Omental fat pad (tissue), 4 donors: ENCODE results near the gene ATF7IP. TPM values are rescaled to one million over a fixed set of nuclear protein-coding genes. Genes with fewer than 3 reads are reported as not detected.

Source experiments
- ATAC-seq: fragments of 150-250 bp; one replicate; pipeline ENCODE4 v1.9.1; 2016; ENCODE audit warnings: mild to moderate bottlenecking, moderate library complexity; ENCODE audit not compliant: low FRiP score
- DNase-seq: peaks from one replicate; pipeline ENCODE4 v3.0.0-alpha.2; 2019; ENCODE audit warnings: low spot score
- total RNA-seq, 4 donors: library from RNA; depleted of rRNA; stranded (reverse); fragments of >200 nt; gene quantifications; one replicate each; pipeline ENCODE4 v1.1.0, GENCODE V29; 2016
- TF ChIP-seq, protein P1 (sequence below), 3 donors: fragments of 450-650 bp; IDR thresholded peaks; one replicate each; pipeline ENCODE4 v1.5.1; 2016 to 2017; ENCODE audit warnings: antibody characterized with exemption in 3 of 3, mild to moderate bottlenecking in 3 of 3, moderate library complexity in 2 of 3

ATF7IP gene
- total RNA-seq, 4 donors from 2014 or later, result 23.9 to 70.0 (median 34.2) TPM

DNA sequence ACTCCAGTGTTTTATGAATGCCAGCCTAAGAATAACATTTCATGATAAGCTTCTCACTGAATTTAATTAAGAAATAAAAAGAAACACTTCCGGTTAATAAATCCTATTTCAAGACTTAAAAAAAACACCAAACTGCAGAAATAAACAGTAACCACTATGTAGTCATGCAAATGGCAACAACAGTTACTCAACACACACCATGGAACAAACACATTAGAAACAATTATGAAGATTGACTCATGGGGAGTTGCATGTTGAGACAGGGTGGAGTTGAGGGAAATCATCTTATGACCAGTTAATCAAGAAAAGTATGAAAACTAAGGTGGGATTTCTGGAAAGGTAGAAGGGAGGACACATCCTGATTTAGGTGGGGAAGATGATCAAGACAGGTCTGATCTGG is 149.5 kb downstream of the ATF7IP start:
- DNase-seq (no peak), ATAC-seq (no peak)
- TF ChIP-seq, protein P1, sequence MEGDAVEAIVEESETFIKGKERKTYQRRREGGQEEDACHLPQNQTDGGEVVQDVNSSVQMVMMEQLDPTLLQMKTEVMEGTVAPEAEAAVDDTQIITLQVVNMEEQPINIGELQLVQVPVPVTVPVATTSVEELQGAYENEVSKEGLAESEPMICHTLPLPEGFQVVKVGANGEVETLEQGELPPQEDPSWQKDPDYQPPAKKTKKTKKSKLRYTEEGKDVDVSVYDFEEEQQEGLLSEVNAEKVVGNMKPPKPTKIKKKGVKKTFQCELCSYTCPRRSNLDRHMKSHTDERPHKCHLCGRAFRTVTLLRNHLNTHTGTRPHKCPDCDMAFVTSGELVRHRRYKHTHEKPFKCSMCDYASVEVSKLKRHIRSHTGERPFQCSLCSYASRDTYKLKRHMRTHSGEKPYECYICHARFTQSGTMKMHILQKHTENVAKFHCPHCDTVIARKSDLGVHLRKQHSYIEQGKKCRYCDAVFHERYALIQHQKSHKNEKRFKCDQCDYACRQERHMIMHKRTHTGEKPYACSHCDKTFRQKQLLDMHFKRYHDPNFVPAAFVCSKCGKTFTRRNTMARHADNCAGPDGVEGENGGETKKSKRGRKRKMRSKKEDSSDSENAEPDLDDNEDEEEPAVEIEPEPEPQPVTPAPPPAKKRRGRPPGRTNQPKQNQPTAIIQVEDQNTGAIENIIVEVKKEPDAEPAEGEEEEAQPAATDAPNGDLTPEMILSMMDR (IDR thresholded peaks at IDR 0.05), result no peak

GRCh38 chr12:14521822-14522221 is 156.3 kb downstream of the ATF7IP start:
- no peak for ATAC-seq
- DNase-seq, result no peak
- TF ChIP-seq, protein P1 (IDR thresholded peaks at IDR 0.05), result no peak

DNA sequence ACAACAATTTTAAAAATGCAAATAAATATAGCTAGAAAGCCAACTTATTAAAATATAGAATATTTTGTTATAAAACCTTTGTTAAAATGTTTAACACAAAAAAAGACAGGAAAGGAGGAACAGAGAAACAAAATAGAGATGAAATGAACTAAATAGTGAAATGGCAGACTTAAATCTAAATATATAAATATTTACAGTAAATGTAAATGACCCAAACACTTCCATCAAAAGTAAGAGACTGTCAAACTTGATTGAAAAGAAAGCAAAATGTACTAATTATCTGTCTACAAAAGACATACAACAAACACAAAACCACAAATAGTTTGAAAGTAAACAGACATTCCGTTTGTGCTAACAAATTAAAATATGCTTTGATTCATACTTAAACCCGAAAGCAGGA is 160.5 kb downstream of the ATF7IP start:
- ATAC-seq (no peak), DNase-seq (no peak)
- TF ChIP-seq, protein P1 (IDR thresholded peaks at IDR 0.05), result no peak

DNA sequence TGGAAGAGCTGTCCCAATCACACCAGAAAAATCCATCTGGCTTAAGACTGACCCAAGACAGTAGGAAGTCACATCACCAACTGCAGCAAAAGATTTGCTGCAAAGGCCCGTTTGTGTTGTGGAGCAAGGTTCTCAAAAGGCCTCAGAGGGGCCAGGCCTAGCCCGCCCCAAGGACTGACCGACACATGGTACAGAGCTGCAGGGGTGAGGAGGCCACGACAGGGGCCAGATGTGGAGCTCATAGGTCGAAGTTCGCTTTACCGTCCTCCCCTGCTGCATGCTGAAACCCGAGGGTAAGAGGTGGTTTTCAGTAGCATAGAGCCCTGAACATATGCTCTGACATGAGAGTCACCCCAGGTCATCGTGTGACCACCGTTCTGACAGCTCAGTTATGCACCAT is 166.7 kb downstream of the ATF7IP start:
- ATAC-seq (no peak), DNase-seq (no peak)
- TF ChIP-seq, protein P1 (IDR thresholded peaks at IDR 0.05), result no peak

DNA sequence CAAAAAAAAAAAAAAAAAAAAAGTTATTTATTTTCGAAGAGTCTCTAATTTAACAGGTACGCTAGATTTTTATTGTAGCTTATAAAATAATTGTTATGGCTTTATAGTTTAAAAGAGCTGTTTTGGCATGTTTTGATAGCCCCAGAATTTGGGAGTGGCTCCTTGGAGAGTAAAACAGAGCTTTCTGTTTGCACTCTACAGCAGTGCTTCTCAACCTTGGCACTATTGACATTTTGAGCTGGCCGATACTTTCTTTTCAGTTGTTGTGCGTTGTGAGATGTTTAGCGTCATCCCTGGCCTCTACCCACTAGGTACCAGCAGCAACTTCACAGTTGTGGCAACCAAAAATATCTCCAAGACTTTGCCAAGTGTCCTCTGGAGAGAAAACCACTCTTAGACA is 171.6 kb downstream of the ATF7IP start:
- TF ChIP-seq, protein P1 (IDR thresholded peaks at IDR 0.05), result no peak
- ATAC-seq, result no peak
- DNase-seq, result no peak

DNA sequence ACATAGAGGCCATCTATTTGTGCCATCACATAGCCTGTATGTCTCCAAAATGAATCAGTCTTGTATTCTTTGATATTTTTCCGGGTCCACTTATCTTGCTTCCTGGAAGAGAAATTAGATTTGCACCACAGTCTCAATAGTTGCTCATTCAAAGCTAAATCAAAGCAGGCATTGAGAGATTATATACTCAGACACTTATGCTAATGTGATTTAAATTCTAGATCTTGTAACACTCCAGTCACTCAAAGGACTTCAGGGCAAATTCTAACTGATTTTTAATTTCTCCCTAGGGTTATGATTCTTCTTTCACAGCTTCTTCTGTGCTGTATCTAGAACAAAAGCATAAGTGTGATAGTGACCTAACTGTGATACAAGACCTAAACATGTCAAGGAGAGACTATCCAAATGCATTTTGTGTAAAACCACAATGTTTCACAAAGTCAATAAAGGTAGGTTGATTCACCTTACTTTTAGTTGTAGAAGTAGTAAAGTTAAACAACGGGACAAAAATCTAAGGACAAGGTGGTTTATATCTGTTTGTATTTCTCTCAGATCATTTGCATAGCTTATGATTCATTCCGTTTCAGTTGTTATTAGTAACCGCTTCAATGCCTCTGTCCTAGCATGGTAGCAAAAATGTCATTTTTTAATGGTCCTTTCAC is 175.4 kb downstream of the ATF7IP start:
- TF ChIP-seq, protein P1 (IDR thresholded peaks at IDR 0.05), result no peak
- no peak for ATAC-seq
- DNase-seq, result no peak
